ENCODE measurements around the gene ARFRP1.
"Not testable (repeated sequence)": the region's sequence is repeated elsewhere in the genome, so short reads cannot be mapped to it uniquely, and the experiment has no call there.

Gene ARFRP1

GRCh38 chr20:63653041-63653973 is 54.5 kb downstream of the ARFRP1 start, which contains the start of gene STMN3:
STMN3 (minus strand) TSS chr20:63653424; CDS start chr20:63653345, 79 bp downstream.
- Histone ChIP-seq H3K27ac (ENCODE audit: low read length) (no peak within 1 kb of the TSS), H3K27me3 (ENCODE audit: control insufficient read depth, insufficient read depth, low read length) (no peaks in the 10 kb centered on the region), H3K4me1 (ENCODE audit: control insufficient read depth, insufficient read depth, low read length) (peaks cover 3% of the 10 kb centered on the region; the same call in 1 of the 2 replicates), H3K9me3 (ENCODE audit: control insufficient read depth, insufficient read depth, low read length) (no peaks in the 10 kb centered on the region), H3K36me3 (ENCODE audit: control insufficient read depth, insufficient read depth, low read length) (no peaks in the 10 kb centered on the region), H3K4me3 (ENCODE audit: low read length) (peak within 1 kb of the TSS; percentile 70; the same call in 1 of the 2 replicates)
- peak; percentile 71 for DNase-seq (ENCODE audit: low read depth, low spot score)
- no CpG with 5 or more reads among the region's 73 CpGs for WGBS (ENCODE audit: insufficient coverage, insufficient read length)

DNA sequence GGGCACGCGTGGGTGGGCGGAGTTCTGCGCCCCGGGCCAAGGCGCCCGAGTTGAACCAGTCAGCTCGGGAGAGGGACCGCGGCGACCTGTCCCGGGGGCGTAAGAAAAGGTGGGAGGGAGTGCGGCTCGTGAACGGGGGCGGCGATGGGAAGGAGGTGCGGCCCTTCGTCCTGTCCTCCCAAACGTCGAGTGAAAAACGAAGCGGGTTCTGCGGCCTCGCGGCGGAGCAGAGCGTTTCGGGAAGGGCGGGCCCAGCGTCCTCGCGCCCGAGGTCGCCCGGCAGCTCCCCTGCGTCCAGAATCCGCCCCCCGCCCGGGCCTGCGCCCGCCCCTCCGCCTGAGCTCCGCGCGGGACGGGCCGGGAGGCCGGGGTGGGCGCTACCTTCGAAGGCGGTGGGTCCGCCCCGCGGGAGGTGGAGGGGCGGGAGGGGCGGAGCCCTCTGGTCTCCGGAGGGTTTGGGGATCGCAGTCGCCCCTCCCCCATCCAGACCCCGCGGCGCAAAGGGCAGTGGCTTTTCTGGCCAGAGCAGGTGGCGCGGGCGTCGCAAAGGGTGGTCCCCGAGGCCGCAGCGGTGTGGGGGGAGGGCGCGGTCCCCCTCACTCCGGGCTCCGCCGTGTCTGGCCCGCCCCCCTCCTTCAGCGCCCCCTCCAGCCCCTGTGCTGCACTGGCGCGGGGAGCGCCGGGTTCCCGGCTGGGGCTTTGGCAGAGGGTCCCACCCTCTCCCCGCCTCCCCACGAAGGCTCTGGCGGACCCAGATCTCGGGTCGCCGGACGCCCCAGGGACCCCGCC is 55.4 kb downstream of the ARFRP1 start:
- Histone ChIP-seq H3K9me3 (ENCODE audit: control insufficient read depth, insufficient read depth, low read length) (no peaks in the 10 kb centered on the region), H3K36me3 (ENCODE audit: control insufficient read depth, insufficient read depth, low read length) (no peaks in the 10 kb centered on the region), H3K4me1 (ENCODE audit: control insufficient read depth, insufficient read depth, low read length) (peaks cover 3% of the 10 kb centered on the region; the same call in 1 of the 2 replicates), H3K27me3 (ENCODE audit: control insufficient read depth, insufficient read depth, low read length) (no peaks in the 10 kb centered on the region), H3K27ac (ENCODE audit: low read length) (no peak overlapping the region), H3K4me3 (ENCODE audit: low read length) (peak overlapping the region; percentile 52; the same call in 1 of the 2 replicates)
- DNase-seq (ENCODE audit: low read depth, low spot score): no peak
- no CpG with 5 or more reads among the region's 91 CpGs for WGBS (ENCODE audit: insufficient coverage, insufficient read length)

DNA sequence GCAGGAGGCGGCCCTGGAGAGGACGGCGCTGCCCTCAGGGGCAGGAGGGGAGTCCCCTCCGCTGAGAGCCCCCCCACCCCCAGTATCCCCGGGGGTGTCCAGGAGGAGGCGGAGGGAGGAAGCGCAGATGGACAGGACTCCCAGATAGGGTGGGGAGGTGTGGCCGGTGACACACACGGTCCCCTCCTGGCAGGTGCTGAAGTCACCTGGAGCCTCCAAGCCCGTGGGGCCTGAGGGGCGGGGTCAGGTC is 55.9 kb downstream of the ARFRP1 start:
- peaks cover 2% of the 10 kb centered on the region; the same call in 1 of the 2 replicates for H3K4me1 ChIP-seq (ENCODE audit: control insufficient read depth, insufficient read depth, low read length)
- WGBS (ENCODE audit: insufficient coverage, insufficient read length): no CpG with 5 or more reads among the region's 11 CpGs

GRCh38 chr20:63650486-63650885 is 57.3 kb downstream of the ARFRP1 start:
- not testable (repeated sequence) for H3K4me1 ChIP-seq (ENCODE audit: control insufficient read depth, insufficient read depth, low read length); H3K27ac ChIP-seq (ENCODE audit: low read length); H3K9me3 ChIP-seq (ENCODE audit: control insufficient read depth, insufficient read depth, low read length); H3K4me3 ChIP-seq (ENCODE audit: low read length); H3K27me3 ChIP-seq (ENCODE audit: control insufficient read depth, insufficient read depth, low read length); H3K36me3 ChIP-seq (ENCODE audit: control insufficient read depth, insufficient read depth, low read length); DNase-seq (ENCODE audit: low read depth, low spot score)
- WGBS (ENCODE audit: insufficient coverage, insufficient read length): no CpG with 5 or more reads among the region's 25 CpGs

More for the DNA sequence above, 55.9 kb downstream of the ARFRP1 start:
- no peak overlapping the region for H3K27ac ChIP-seq (ENCODE audit: low read length)
- no peaks in the 10 kb centered on the region for H3K9me3 ChIP-seq (ENCODE audit: control insufficient read depth, insufficient read depth, low read length)
- DNase-seq (ENCODE audit: low read depth, low spot score): no peak
- peak overlapping the region; percentile 52; the same call in 1 of the 2 replicates for H3K4me3 ChIP-seq (ENCODE audit: low read length)
- no peaks in the 10 kb centered on the region for H3K27me3 ChIP-seq (ENCODE audit: control insufficient read depth, insufficient read depth, low read length)
- H3K36me3 ChIP-seq (ENCODE audit: control insufficient read depth, insufficient read depth, low read length): no peaks in the 10 kb centered on the region

DNA sequence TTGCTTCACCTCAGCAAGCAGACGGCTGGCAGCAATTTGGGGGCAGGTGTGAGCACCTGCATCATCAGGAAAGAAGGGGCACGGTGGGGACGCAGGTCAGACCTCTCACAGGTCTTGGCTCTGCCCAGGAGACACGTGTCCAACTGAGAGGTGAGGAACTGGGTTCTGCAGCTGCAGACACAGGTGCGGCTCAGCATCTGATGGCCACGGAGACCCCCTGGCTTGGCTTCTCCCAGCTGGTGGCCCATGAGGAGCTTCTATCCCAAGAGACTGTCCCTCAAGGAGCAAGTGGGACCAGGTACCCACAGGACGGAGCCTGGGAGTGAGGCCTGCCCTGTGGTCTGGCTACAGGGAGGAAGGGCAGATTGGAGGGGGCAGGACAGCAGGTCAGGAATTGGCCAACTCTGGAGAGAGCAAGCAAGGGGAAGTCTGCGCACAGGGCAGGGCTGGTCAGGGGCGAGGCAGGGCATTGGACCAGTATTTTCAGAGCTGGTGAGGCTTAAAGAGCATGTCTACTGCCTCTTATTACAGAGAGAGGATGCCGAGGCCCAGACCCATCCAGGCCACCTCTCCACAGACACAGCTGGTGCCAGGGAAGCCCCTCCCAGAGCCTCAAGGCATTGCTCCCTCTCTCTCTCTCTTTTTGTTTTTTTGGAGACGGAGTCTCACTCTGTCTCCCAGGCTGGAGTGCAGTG is 58.7 kb downstream of the ARFRP1 start:
- H3K36me3 ChIP-seq (ENCODE audit: control insufficient read depth, insufficient read depth, low read length): no peaks in the 10 kb centered on the region
- H3K27me3 ChIP-seq (ENCODE audit: control insufficient read depth, insufficient read depth, low read length): no peaks in the 10 kb centered on the region
- no peak overlapping the region for H3K4me3 ChIP-seq (ENCODE audit: low read length)
- no CpG with 5 or more reads among the region's 11 CpGs for WGBS (ENCODE audit: insufficient coverage, insufficient read length)
- H3K9me3 ChIP-seq (ENCODE audit: control insufficient read depth, insufficient read depth, low read length): no peaks in the 10 kb centered on the region
- H3K4me1 ChIP-seq (ENCODE audit: control insufficient read depth, insufficient read depth, low read length): no peaks in the 10 kb centered on the region; the same call in 1 of the 2 replicates
- DNase-seq (ENCODE audit: low read depth, low spot score): no peak
- H3K27ac ChIP-seq (ENCODE audit: low read length): no peak overlapping the region

Measured in iPS DF 6.9 (cell line).